ENCODE measurements around the gene SCARF2.
"Not testable (repeated sequence)": the region's sequence is repeated elsewhere in the genome, so short reads cannot be mapped to it uniquely, and the experiment has no call there.

SCARF2 gene

DNA sequence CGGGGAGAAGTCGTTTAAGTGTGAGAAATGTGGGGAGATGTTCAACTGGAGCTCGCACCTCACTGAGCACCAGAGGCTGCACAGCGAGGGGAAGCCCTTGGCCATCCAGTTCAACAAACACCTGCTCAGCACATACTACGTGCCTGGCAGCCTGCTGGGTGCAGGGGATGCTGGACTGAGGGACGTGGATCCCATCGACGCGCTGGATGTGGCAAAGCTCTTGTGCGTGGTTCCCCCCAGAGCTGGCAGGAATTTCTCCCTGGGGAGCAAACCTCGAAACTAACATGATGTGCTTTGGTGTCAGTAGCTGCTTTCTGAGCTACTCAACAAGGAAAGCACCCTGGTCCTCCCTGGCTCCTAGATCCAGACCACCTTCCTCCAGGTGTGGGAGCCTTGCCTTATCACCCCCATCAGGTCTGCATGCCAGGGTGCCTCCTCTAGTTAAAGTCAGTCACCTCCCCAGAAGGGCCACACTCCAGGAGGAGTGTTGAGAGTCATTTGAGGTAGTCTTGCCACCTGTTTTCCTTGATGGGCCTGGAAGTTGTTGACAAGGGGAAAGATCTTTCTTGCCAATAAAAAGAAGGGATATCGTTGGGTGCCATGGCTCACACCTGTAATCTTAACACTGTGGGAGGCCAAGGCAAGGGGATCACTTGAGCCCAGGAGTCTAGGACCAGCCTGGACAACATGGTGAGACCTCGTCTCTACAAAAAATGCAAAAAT lies 30.8 kb downstream of the SCARF2 start:
- DNase-seq: no peak

DNA sequence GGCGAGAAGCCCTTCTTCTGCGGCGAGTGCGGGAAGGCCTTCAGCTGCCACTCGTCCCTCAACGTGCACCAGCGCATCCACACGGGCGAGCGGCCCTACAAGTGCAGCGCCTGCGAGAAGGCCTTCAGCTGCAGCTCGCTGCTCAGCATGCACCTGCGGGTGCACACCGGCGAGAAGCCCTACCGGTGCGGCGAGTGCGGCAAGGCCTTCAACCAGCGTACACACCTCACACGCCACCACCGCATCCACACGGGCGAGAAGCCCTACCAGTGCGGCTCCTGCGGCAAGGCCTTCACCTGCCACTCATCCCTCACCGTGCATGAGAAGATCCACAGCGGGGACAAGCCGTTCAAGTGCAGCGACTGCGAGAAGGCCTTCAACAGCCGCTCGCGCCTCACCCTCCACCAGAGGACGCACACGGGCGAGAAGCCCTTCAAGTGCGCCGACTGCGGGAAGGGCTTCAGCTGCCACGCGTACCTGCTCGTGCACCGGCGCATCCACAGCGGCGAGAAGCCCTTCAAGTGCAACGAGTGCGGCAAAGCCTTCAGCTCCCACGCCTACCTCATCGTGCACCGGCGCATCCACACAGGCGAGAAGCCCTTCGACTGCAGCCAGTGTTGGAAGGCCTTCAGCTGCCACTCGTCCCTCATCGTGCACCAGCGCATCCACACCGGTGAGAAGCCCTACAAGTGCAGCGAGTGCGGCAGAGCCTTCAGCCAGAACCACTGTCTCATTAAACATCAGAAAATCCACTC lies 31.5 kb downstream of the SCARF2 start:
- DNase-seq: no peak

DNA sequence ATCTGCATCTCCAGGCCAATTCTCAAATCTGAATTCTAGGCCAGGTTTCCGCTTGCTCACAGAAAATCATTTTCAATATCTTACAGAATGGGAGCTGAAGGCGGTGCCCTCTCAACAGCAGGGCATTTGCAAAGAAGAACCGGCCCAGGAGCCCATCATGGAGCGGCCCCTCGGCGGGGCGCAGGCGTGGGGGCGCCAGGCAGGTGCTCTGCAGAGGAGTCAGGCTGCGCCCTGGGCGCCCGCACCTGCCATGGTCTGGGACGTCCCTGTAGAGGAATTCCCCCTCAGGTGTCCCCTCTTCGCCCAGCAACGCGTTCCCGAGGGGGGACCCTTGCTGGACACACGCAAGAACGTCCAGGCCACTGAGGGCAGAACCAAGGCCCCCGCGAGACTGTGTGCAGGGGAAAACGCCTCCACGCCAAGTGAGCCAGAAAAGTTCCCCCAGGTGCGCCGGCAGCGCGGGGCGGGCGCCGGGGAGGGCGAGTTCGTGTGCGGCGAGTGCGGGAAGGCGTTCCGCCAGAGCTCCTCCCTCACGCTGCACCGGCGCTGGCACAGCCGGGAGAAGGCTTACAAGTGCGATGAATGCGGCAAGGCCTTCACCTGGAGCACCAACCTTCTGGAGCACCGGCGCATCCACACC lies 32.2 kb downstream of the SCARF2 start:
- no peak for DNase-seq

DNA sequence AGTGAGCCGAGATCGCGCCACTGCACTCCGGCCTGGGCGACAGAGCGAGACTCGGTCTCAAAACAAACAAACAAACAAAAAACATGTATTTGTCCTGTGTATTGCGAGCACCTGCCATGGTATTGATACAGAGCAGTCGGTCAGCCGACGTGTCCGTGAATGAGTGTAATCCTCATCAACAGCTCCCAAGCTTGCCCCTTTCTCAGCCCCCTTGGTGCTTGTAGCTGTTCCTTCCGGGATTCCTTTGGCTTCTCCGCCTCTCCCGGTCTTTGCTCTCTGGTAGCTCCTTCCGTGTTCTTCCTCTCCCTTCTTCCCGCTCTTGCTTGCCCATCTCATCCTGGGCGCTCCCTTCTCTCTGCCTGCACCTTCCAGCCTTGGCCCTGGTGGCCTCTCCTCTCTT lies 32.7 kb downstream of the SCARF2 start:
- no peak for DNase-seq

DNA sequence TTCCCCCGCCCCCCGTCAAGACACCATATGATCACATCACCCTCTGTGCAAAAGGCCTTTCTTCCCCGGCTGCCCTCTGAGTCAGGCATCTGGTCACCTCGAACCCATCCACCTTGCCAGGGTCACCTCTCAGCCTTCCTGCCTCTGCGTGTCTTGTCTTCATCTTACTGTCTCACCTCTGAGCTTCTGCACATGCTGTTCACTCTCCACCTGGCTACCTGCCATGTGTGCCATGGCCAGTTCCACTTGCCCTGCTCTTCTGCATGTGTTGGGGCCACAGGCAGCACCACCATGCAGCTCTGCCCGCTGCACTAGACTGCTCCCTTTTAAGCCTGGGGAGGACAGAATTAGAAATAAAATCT lies 33.9 kb downstream of the SCARF2 start:
- DNase-seq: no peak

DNA sequence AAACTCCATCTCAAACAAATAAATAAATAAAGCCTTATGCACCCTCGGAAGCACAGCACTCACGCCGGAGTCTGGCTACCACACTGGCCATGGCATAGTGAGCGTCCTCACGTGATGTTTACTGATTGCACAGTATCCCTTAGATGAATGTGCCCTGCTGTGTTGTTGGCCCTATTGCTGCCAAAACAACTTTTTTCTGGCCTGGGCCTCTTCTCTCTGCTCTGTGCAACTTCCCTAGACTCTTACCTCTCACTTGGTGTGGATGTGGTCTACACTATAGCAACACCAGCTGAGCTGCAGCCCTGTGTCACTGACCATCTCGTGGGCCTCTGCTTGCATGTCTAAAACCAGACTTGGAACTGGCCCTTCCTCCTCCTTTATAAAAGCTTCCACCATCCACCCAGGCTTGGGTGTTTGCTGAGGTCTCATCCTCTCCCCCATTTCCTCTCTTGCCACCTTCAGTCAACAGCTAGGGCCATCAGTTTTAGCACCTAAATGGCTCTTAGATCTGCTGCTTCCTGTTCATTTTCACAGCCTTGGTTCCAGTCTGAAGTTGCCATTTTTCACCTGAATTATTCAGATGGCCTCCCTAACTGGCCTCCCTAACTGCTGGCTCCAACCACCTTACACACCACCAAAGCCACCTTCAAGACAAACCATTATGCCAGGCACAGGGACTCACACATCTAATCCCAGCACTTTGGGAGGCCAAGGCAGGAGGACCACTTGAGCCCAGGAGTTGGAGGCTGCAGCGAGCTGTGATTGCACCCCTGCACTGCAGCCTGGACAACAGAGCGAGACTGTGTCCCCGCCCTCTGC lies 34.5 kb downstream of the SCARF2 start:
- no peak for DNase-seq

DNA sequence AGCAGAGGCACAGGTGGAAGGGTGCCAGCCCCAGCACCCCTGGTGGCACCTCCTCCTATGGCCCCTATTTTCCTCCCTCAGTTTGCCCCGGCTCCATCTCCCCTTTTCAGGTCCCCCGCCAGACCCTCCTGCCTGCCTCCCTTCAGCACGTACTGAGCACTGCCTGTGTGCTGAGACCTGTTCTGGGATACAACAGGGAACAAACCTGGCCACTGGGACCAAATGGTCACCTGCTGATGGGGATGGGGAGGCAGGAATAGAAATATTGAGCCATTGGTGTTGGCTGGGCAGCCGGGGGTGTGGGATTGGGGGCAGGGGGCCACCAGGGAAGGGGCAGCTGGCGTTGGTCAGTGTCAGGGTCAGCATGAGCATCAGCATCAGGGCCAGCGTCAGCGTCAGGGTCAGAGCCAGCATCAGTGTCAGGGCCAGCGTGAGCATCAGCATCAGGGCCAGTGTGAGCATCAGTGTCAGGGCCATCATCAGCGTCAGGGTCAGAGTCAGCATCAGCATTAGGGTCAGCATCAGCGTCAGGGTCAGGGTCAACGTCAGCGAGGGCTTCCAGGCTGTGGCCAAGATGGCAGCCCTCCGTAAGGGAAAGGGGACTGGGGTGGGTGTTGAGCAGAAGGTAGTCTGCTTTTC lies 36.1 kb downstream of the SCARF2 start:
- no peak for DNase-seq

DNA sequence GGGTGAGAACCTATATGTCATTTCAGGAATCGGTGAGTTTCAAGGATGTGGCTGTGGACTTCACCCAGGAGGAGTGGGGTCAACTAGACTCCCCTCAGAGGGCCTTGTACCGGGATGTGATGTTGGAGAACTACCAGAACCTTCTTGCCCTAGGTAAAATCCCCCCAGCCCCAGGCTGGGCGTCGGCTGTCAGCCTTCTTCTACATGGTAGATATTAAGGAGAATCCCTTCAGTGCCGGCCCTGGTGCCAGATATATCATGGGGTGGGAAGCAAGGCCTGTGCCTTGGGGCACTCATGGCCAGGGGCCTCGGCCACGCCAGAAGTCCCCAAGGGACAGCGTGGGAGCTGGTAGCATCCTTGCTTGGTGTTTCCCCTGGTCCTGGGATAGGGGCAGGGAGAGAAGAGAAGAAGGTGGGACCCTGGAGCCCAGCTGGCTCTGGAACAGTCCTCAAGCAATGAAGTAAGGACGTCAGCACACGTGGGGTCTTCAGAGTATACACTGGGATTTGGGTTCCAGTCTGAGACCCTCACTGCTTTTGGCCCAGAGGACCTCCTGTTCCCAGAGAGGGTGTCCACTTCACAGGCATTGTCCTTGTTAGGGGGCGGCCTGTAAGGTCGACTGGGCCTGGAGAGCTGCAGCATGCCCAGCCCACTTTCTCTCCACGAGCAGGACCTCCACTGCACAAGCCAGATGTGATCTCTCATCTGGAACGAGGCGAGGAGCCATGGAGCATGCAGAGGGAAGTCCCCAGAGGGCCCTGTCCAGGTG lies 36.8 kb downstream of the SCARF2 start:
- DNase-seq: no peak

DNA sequence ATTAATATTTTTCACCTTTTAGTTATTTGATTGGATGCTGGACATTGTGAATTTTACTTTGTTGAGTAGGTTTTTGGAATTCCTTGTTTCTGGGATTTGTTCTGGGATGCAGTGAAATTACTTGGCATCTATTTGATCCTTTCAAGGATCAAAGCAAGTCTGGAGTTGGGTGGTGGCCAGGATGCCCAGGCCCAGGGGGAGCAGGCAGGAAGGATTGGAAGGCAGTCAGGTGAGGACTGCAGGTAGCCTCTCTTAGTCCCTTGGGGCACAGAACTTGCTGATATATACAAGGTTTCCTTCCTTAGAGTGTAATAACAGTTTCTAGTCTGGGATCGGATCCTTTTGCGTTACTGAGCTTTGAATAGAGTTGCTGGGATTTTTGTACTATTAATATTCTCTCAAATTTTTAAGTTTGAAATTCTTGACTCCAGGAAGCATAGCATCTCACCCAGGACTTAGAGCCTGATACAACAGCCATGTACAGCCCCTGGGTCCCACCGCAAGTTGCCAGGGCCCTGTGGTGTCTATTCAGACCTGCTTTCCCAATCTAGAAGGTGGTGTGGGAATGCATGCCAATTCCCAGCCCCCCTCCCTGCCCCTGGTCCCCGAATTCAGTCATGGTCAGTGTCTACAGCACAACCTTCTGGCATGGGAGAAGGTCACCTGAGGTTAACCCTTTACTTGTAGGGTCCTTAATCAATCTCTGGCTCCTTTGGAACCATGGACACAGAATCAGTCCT lies 37.6 kb downstream of the SCARF2 start:
- DNase-seq: no peak

DNA sequence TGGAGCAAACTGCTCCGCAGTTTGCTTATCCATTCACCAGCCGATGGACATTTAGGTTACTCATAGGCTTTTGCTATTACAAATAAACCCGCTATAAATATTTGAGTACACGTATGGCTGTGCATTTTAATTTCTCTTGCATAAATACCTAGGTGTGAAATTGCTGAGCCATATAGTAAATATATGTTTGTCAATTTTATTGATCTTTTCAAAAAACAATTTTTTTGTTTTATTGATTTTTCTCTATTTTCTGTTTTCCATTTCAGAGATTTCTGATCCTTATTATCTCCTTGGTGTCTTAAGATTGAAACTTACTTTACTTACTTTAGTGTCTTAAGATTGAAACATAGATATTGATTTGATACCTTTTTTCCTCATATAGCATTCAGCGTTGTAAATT lies 39.2 kb downstream of the SCARF2 start:
- DNase-seq: no peak

DNA sequence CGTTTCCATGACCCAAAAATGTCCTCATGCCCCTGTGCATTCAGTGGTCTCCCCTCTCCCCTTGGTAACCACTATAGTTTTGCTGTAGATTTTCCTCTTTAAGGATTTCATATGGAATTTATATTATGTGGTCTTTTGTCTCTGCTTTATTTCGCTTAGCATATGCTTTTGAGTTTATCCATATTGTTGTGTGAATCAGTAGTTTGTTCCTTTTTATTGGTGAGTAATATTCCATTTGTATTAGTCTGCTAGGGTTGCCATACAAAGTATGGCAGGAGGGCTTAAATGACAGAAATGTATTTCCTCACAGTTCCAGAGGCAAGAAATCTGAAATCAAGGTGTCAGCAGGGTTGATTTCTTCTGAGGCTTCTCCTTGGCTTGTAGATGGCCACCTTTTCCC lies 40.1 kb downstream of the SCARF2 start:
- no peak for DNase-seq

DNA sequence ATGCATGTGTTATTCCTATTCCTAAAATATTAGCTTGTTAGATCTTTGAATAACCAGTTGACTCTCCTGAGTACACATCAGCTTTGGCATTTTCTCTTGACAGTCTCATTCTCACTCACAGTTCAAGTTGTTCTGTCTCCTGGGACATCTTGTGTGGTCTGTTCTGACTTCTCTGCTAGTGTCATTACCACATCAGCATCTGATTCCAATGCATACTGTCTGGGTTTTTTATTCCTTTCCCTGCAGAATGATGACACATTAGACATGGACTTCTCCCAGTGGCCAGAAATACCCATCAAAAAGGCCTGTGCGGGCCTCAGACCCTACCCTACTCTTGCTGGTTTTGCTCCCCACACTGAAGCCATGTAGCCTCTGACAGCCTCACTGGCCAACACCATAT lies 41.0 kb downstream of the SCARF2 start:
- no peak for DNase-seq

DNA sequence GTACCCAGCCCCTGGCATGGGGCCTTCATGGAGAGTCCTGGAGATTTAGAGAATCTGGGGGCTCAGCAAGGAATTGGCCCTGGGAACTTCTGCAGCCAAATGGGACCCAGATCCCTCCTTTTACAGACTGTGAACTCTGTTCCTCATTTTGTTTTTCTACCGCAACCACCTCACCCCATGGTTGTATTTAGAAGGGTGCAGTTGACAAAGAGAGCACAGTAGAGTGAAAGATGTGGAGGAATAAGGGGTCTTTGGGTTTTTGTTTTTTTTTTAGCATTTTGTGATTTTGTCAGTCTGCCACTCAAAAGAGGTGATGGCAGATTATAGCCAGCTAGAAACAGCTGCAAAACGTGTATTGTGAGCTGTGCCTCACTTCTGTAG lies 41.7 kb downstream of the SCARF2 start:
- no peak for DNase-seq

DNA sequence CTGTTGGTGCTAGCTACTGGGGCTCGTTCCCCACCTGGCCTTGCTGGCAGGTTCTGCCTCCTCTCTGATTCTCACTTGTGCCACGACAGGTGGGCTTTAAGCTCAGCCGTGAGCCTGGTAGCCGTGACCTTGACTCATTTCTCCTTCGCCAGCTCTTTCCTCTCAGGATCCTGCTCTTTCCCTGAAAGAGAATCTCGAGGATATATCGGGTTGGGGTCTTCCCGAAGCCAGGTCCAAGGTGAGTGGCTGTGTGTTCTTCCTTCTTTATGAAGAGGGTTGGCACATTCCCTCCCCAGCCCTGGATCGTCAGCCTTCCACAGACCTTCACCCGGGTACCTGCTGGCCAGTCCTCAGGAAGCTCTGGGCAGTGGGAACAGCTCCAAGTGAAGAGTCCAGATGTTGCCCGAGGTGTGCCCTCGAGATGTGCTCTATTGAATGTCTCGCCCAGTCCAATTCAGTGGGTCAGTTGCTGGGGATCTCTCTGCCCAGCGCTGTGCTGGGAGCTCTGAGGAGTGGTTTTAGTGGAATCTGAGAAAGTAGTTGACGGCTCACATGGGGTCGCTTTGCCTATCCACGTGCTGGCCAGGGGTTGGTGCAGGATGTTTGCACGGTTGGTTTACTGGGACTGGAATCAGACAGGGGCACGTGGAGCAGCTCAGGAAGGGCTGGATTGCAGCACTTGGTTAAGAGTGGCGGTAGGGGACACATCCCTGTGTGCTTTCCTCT lies 42.3 kb downstream of the SCARF2 start:
- no peak for DNase-seq

DNA sequence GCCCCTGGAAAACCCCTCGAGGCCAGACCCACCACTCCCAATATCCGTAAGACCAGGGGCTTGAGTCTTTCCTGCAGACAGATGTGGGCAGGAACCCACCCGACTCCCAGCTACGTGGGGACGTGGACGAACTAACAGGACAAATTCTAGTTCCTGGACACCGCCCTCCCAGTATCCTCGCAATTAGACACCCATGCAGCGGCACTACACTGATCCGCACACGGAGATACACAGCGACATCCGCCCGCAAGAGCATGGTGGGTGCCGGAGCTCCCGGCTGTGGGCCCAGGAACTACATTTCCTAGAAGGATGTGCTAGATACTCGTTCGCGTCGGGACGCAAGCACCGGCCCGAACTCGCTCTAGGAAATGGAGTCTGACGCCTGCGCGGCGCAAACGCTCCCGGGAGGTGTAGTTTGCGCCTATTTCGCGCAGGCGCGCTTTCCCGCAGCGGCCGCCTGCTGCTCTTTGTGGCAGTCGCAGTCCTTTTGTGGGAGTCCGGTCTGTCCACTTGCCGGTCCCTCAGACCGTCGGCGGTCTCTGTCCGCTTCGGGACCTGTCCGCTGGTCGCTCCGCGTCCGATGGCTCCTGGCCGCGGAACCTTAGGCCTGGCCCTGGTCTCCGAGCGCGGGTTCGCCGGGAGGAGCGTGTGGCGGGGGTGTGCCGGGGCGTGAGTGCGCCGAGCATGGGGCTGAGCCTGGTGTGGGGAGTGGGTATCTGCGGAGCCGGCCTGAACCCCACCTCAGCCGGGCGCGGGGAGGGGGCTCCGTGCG lies 43.7 kb downstream of the SCARF2 start, which contains the start of gene ZNF74:
Gene ZNF74 (plus strand): TSS at position 447 of the 772 bp plus-strand sequence. CDS start 478 bp downstream, outside the sequence.
- DNase-seq: peak; percentile 94 to 97

DNA sequence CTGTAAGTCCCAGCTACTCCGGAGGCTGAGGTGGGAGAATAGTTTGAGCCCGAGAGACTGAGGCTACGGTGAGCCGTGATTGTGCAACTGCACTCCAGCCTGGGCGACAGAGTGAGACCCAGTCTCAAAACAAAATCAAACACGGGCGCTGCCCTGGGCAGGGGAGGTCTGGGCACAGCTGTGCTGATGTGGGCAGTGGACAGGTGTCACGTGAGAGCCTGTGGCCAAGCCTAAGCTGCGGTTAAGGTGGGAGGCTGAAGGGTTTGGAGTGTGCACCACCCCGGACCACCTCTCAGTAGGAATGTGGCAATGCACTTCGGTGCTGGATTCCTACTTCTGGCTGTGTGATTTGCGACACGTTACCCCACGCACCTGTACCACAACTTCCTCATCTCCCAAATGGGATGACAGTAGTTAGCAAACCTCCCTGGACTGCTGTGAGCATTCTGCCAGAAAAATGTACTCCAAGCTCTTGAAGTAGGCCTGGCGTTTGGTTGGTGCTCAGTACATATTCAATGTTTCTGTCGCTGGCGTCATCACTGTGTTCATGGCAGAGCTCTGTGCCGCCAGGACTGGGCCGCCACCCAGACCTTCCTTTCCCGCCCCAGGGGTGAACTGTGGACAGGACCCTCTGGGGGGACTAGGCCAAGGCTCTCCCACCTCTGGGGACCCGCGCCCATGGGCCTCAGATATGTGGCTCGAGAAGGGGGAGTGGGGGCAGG lies 44.5 kb downstream of the SCARF2 start:
- no peak for DNase-seq

DNA sequence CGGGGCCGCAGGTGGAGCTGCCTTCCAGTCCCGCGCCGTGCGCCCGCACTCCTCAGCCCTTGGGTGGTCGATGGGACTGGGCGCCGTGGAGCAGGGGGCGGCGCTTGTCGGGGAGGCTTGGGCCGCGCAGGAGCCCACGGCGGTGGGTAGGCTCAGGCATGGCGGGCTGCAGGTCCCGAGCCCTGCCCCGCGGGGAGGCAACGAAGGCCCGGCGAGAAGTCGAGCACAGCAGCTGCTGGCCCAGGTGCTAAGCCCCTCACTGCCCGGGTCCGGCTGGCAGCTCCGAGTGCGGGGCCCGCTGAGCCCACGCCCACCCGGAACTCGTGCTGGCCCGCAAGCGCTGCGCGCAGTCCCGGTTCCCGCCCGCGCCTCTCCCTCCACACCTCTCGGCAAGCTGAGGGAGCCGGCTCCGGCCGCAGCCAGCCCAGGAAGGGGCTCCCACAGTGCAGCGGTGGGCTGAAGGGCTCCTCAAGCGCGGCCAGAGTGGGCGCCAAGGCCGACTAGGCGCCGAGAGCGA lies 45.2 kb downstream of the SCARF2 start:
- not testable (repeated sequence) for DNase-seq

DNA sequence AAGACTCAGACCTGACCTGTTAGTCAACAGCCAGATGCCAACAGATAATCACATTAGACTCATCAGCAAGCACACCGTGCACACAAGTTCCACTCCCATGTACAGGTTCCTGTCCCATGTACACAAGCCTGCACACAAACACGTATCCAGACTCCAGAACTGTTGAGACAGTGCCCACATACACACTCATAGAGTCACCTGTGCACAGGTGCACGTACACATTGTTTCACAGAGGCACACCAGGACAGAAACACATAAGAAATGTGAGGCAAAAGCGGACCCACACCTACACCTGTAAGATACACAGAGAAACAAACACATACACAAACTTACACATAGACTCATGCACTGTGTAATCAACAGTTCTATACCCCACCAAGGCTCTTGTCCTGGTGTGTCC lies 46.4 kb downstream of the SCARF2 start:
- DNase-seq: no peak

Data from NCI-H524 (cell line).